HG03460 (cell line): ENCODE results near the gene DND1.
"Not testable (repeated sequence)": the region's sequence is repeated elsewhere in the genome, so short reads cannot be mapped to it uniquely, and the experiment has no call there.

Experiments used
- ATAC-seq: cut with Tn5 transposase; IDR thresholded peaks from one replicate; pipeline ENCODE4 v1.9.1; 2021; ENCODE audit not compliant: unreplicated experiment

DND1 gene

DNA sequence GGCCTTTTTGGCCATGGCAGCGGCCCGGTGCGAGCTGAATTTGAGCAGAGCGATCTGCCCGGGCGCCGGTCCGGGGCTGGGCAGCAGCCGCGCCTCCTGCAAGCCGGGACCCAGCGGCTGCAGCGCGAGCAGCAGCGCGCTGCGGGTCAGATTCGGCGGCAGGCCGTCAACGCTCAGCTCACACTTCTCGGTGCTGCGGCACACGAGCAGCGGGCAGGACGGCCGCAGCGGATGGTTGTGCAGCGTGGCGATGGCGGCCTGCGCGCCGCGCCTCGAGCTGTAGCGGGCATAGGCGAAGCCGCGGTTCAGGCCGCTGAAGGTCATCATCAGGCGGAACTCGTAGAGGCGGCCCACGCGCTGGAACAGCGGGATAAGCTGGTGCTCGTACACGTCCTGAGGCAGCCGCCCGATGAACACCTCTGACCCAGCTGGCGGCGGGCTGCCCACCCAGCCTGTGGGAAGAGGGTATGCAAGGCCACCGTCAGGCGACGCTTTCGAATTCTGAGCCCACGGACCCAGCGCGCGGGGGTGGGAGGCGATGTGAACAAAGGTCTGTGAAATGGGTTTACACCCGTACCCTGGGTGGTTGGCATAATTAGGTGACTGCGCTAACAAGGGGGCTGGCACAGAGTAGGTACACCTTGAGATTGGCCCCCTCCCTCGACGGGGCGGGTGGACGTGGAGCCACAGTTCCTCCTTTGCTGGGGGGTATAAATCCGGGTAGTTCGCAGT, 755 bp downstream of the DND1 start:
- no peak for ATAC-seq

DNA sequence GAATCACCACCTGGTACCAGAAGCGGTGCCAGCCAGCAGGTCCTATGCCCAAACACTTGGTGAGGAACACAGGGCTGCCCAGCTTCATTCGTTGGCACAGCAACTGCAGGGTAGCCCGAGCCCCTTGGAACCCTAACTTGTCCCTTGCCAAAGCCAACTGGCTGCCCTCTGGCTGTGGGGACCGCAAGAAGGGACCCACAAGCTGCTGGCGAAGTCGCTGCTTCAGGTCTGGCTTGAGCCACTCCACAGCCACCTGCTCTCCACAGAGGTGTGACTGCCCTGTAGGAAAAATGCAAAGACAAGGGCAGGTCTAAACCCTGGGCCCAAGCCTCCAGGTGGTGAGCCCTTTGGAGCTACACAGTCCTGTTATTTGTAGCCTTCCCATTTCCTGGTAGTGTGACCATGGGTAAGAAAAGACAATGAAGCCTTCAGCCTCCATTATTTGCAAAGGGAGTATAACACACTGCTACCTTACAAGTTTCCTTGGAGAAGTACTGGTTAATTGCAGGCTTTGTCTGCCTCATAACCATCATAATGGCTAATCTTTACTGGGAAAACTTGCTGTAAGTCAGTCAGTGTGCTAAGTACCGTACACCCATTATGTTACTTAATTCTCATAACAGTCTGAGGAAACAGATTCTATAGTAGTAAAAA, 1.8 kb downstream of the DND1 start:
- no peak for ATAC-seq

GRCh38 chr5:140671035-140671434, 2.3 kb downstream of the DND1 start:
- not testable (repeated sequence) for ATAC-seq

DNA sequence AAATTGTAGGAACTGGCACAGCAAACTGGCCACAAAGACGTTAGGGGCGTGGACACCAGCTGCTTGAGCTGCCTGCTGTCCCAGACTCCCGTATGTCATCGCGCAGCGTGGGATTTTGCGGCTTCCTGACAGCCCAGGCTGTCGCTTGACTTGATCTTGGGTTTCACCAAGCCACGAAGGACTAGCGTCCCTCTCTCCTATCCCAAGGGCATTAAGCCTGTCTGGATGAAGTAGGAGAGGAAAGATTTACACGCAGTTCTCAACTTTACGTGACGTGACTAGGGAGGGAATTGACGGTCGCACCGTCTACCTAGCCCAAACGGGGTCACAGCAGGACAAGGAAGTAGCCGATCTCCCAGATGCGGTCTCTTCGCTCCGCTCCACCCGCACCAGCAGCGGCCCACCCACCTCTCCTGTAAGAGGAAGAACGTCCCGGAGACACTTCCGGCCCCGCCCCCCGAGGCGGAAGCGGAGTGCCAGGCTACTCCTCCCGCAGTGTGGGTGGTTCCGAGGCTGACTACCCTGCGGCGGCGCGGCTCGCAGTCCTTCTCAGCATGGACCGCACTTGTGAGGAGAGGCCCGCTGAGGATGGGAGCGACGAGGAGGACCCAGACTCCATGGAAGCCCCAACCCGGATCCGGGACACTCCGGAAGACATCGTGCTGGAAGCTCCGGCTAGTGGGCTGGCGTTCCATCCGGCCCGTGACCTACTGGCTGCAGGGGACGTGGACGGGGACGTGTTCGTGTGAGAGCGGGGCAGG, 8.8 kb downstream of the DND1 start, which contains the start of gene WDR55:
WDR55 (plus strand) TSS at position 546 of the 761 bp plus-strand sequence; CDS start at position 555, 9 bp downstream.
- ATAC-seq = peak; percentile 97

DNA sequence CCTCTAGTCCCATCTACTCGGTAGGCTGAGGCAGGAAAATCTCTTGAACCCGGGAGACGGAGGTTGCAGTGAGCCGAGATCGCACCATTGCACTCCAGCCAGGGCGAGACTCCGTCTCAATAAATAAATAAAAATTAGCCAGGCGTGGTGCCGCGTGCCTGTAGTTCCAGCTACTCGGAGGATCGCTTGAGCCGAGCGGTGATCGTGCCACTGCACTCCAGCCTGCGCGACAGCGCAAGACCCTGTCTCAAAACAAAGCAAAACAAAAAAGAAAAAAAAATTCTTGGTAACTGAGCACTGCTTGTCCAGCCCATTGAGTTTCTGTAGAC, 9.4 kb downstream of the DND1 start:
- ATAC-seq = no peak

GRCh38 chr5:140660371-140660770, 13.0 kb downstream of the DND1 start:
- not testable (repeated sequence) for ATAC-seq

- no peak for ATAC-seq
These were observed 14.5 kb downstream of the DND1 start for GRCh38 chr5:140658870-140659269.

- ATAC-seq = no peak
These were observed 26.3 kb downstream of the DND1 start for GRCh38 chr5:140647042-140647419.

GRCh38 chr5:140642718-140643117, 30.7 kb downstream of the DND1 start:
- no peak for ATAC-seq

GRCh38 chr5:140641716-140642115, 31.7 kb downstream of the DND1 start:
- ATAC-seq = no peak

GRCh38 chr5:140639148-140639981, 34.0 kb downstream of the DND1 start, which contains the start of gene TMCO6:
TSS of gene TMCO6 (plus strand) at chr5:140639451. CDS start at chr5:140639528, 77 bp downstream.
- peak; percentile 87 for ATAC-seq

- ATAC-seq = not testable (repeated sequence)
These were observed 34.6 kb downstream of the DND1 start for GRCh38 chr5:140638898-140639147.

DNA sequence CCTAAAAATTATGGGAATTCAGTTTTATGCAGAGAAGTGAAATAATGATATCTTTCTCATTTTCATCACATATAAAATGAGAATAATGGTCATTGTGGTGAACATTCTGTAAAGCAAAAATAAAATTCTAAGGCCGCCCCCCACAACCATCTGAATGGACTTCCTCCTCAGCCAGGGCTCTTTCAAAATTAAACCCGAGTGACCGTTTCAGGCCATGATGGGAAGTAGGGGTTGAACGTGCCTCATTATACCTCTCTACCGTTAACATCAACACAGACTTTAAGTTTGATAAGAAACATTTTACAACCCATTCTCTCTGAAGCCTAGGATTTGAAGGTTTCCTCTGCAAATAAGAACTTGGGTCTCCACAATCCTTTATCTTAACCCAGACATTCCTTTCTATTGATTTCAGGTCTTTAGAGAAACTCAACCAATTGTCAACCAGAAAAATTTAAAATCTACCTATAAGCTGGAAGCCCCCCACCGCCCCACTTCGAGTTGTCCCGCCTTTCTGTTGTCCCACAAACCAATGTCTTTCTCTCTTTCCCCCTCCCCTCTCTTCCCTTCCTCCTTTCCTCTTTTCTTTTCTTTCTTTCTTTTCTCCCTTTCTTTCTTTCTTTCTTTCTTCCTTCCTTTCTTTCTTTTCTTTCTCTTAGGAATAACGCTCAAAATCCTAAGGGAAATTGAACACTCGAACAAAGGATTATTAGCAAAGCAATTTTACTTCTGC, 35.8 kb downstream of the DND1 start:
- ATAC-seq = no peak

DNA sequence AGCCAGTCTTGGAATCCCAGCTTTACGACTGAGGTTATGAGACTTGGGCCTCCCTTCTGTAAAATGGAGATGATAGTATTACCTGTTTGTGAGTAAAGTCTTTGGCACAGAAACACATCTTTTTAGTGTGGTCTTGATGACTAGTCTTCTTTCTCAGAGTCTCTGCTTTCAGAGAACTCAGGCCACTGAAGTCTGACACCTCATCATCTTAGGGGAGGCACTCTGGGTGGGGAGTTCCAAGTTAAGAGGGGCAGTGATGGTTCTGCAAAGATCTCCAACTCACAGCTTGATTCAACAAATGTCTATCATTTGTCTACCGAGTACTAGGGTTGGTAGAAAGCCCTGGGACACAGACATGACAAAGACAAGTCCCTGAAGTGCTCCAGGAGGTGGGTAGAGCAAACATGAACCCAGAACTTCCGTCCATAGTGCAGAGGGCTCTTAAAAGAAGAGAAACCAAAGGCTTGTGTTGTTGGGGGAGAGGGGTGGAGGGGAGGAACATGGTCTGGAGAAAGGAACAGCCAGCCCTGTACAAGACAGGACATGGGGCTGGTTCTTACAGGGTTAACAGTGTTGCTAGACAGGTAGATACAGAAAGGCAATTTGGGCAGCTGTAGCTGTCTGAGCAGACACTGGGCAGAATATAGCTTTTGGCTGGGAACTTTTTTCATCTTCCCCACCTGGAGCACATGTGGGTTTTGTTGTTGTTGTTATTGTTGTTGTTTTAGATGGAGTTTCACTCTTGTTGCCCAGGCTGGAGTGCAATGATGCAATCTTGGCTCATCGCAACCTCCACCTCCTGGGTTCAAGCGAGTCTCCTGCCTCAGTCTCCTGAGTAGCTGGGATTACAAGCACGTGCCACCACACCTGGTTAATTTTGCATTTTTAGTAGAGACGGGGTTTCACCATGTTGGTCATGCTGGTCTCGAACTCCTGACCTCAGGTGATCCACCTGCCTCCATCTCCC, 37.8 kb downstream of the DND1 start:
- no peak for ATAC-seq

DNA sequence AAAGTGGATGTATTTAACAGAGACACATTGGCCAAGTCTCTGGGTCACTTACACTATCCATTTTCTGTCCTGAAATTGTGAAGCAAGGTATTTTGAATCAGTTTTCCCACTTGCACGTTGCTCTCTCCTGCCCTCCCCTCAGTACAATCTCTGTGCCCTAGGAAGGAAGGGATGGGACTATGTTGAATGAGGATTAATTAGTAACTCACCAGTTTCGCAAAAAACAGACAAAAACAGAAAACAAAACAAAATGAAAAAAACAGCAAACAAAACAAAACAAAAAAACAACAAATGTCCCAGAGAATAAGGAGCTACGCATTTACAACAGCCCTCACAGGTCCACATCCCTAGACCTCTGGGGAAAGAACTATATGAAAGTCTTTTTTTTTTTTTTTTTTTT, 39.3 kb downstream of the DND1 start:
- ATAC-seq = no peak

- no peak for ATAC-seq
These were observed 39.9 kb downstream of the DND1 start for GRCh38 chr5:140633501-140633900.

DNA sequence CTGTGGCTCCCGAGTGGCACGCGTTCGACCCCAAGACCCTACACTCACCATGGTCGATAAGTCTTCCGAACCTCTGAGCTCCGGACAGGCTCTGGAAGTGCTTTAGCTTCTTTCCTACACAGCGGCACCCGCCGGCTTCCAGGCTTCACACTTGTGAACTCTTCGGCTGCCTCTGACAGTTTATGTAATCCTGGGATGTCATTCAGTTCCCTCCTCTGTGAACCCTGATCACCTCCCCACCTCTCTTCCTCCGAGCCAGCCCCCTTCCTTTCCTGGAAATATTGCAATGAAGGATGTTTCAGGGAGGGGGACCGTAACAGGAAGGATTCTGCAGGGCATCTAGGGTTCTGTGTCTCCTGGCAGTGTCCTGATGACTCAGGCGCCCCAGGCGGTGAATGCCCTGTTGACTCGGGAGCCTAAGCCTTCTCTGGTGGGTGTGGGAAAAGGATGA, 40.3 kb downstream of the DND1 start, which contains the start of gene CD14:
CD14 (minus strand) TSS at position 155 of the 451 bp plus-strand sequence; CDS start at position 51, 104 bp downstream.
- ATAC-seq = no peak

DNA sequence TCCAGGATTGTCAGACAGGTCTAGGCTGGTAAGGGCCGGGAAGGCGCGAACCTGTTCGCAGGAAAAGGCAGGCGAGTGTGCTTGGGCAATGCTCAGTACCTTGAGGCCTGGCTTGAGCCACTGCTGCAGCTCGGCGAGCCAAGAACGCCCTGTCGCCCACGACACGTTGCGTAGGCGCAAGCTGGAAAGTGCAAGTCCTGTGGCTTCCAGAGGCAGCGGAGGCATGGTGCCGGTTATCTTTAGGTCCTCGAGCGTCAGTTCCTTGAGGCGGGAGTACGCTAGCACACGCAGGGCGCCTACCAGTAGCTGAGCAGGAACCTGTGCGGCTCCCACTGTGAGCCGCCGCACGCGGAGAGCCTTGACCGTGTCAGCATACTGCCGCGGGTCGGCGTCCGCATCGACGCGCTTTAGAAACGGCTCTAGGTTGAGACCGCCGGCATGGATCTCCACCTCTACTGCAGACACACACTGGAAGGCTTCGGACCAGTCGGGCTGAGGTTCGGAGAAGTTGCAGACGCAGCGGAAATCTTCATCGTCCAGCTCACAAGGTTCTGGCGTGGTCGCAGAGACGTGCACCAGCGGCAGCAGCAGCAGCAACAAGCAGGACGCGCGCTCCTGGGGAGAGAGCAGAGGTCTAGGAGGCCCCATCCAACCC, 40.9 kb downstream of the DND1 start:
- peak; percentile 54 for ATAC-seq
